GM12874 (cell line): ENCODE measurements around the gene DCUN1D2.

Source experiments
- TF ChIP-seq, protein P1 (sequence below): IDR thresholded peaks from 2 replicates; pipeline ENCODE4 v1.5.1; 2011; ENCODE audit warnings: low read depth, mild to moderate bottlenecking, control low read depth, low read length, moderate library complexity; ENCODE audit not compliant: insufficient read depth

The DCUN1D2 gene

DNA sequence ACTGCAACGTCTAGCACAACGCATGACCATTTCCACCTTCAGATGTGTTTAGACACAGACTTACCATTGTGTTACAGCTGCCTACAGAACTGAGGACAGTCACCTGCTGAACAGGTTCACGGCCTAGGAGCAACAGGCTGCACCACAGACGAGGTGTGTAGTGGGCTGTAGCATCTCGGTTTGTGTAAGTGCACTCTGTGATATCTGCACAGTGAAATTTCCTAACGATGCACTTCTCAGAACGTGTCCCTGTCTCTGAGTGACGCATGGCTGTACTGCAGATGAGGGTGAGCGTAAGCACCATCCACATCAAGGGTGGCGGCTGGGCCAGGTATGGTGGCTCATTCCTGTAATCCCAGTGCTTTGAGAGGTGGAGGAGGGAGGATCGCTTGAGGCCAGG is 15.2 kb downstream of the DCUN1D2 start:
- TF ChIP-seq, protein P1, sequence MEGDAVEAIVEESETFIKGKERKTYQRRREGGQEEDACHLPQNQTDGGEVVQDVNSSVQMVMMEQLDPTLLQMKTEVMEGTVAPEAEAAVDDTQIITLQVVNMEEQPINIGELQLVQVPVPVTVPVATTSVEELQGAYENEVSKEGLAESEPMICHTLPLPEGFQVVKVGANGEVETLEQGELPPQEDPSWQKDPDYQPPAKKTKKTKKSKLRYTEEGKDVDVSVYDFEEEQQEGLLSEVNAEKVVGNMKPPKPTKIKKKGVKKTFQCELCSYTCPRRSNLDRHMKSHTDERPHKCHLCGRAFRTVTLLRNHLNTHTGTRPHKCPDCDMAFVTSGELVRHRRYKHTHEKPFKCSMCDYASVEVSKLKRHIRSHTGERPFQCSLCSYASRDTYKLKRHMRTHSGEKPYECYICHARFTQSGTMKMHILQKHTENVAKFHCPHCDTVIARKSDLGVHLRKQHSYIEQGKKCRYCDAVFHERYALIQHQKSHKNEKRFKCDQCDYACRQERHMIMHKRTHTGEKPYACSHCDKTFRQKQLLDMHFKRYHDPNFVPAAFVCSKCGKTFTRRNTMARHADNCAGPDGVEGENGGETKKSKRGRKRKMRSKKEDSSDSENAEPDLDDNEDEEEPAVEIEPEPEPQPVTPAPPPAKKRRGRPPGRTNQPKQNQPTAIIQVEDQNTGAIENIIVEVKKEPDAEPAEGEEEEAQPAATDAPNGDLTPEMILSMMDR, result no peak

DNA sequence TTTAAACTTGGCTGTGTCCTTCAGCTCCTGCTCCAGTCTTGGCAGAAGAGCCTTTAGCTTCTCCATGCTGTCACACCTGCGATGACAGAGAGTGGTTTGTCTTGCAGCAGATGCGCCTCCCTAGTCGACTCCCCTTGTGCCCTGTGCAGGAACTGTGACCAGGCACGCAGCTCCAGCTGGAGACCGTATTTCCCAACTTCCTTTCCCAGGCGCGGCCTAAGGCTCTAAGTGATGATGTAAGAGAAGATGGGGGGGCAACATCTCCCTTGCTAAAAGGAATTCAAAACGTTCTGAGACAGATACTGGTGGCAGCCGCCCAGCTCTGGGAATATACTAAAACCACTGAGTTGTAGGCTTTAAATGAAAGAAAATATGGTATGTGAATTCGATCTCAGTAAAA is 16.3 kb downstream of the DCUN1D2 start:
- TF ChIP-seq, protein P1, result no peak

DNA sequence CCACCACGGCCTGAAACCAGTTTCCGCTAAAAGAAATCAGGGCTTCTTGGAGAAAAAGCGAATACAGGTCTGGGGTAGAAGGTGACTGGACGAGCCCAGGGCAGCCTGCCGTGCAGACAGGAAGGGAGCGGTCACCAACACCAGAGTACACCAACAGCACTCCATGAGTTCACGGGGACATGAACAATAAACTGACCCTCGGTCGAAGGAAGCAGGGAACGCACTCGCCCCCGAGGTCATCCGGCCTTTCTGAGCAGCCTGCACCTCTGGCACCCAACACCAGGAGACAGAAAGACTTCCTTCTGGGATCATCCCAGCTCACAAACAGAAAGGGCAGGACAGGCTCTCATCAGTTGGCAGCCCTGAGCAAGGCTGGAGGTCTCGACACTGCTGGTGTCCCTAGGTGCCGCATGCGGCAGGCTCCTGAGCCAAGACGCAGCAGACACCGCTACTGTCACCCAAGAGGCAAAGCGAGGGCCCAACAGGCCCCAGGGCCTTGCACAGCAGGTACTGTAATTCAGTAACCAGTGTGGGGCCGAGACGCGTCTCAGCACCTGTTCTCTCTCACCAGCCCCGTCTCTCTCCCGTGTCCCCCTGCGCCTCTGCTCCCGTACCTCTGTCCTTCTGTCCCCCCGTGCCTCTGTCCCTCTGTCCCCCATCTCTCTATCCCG is 18.0 kb downstream of the DCUN1D2 start:
- TF ChIP-seq, protein P1, result no peak

DNA sequence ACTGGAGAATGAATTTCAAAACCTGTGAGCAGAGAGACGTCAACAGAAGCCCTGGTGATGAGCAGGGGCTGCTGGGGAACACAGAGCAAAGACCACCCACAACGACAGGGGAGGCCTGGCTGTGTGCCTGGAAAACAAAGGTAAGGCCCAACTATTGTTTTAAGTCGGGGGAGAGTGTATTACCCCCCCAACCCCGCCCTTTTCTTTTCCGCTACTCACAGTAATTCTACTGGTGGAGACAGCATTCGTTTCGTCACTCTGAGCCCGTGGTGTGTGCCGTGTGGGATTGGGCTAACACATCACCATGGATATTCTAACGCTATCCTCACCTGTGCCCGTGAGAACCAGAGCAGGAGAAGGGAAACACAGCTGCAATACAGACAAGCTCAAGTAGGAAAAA is 18.7 kb downstream of the DCUN1D2 start:
- TF ChIP-seq, protein P1, result no peak

DNA sequence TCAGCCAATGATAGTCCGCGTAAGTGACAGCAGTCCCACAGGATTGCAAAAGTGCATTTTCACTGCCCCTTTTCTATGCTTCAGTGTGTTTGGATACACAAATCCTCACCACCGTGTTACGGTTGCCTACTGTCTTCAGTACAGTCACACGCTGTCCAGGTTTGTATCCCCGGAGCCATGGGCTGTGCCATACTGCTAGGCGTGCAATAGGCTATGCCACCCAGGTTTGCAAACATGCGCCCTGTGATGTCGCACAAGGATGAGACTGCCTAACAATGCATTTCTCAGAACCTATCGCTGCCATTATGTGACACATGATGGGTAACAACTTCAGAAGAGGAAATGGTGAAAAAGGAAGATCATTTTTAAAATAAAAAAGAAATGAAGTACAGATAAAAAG is 20.4 kb downstream of the DCUN1D2 start:
- TF ChIP-seq, protein P1, result no peak

DNA sequence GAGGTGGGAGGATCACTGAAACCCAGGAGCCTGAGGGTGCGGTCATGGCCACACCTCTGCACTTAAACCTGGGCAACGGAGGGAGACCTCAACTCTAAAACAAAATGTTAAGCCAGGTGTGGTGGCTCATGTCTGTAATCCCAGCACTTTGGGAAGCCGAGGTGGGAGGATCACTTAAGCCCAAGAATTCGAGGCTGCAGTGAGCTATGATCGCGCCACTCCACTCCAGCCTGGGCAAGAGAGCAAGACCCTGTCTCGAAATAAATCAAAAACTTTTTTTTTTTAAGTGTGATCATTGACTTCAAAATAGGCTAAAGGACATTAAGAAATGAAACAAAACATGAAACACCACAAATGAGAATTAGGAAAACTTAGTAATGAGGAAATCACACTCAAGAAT is 20.9 kb downstream of the DCUN1D2 start:
- TF ChIP-seq, protein P1, result no peak

DNA sequence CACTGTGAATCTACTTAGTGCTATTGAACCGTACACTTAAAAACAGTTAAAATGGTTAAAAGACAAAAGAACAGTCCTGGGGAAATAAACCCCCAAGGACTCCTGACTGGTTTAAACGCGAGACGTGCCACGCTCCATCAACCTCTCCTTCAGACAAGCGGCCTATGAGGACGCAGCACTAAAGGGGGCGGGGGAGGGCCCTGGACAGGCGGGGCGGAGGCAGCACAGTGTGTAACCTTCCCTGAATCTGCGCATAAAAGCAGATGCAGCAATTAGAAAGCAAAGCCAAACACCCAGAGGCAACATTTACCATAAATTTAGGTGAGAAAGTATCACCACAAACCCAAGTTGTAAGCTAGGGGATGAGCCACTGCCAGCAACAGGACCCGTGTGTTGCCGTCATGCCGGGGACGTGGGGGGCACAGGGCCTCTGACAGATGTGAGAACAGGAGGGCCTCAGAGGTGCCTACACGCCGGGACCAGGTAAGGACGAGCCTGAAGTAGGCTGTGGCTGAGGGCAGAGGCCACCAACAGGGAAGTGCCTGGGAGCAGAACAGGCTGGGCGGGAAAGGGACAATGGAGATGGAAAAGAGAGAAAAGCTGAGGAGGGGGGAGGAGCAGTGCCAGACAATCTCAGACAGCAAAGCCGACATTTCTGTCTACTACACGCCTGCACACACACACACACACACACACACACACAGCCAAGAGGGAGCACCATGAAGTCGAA is 21.9 kb downstream of the DCUN1D2 start:
- TF ChIP-seq, protein P1, result no peak
